GM19351 (cell line): ENCODE results near the gene NGF.
"Not testable (repeated sequence)": the region's sequence is repeated elsewhere in the genome, so short reads cannot be mapped to it uniquely, and the experiment has no call there.

Experiments used
- ATAC-seq: cut with Tn5 transposase; IDR thresholded peaks from one replicate; pipeline ENCODE4 v1.9.1; 2021; ENCODE audit warnings: mild to moderate bottlenecking, moderate library complexity; ENCODE audit not compliant: unreplicated experiment

Gene NGF

DNA sequence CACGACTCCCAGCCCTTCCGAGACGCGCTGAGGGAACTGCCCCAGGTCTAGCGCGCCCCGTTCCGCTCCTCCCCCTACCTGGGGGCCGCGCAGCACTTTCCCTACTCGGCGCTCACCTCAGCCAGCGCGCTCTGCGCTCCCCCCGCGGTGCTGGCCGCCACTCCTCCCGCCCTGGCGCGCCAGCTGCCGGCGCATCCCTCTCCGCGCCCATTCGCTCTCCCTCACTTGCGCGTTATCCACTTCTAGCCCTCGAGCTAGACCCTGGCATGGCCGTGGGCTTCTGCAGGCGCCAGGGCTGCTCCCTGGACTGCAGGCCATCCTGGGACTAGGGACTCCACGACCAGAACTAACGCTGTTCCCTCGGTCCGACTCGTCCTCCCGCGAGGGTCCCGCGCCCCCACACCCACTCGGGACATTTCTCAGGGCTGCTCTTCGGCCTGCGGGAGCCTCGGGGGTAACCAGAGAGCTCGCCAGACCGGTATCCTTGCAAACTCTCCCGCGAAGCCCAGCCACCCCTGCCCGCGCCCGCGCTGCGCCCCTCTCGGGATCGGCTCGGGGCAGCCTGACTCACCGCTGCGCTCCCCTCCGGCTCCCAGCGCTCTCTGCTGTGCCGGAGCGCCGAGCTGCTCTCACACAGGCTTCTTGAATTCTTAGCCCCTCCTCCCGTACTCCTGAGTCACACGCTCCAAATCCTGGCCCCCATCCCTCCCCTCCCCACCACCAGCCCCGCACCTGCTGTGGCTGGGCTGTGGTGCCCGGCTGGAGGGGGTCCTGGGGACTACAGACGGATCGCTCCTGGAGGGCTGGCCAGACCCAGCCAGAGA is at the start of gene NGF:
NGF (minus strand) TSS at position 617 of the 824 bp plus-strand sequence. CDS start 51,454 bp downstream, outside the sequence.
- no peak for ATAC-seq

DNA sequence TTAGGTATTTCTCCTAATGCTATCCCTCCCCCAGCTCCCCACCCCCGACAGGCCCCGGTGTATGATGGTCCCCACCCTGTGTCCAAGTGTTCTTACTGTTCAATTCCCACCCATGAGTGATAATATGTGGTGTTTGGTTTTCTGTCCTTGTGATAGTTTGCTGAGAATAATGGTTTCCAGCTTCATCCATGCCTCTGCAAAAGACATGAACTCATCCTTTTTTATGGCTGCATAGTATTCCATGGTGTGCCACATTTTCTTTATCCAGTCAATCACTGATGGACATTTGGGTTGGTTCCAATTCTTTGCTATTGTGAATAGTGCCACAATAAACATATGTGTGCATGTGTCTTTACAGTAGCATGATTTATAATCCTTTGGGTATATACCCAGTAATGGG is 45.4 kb upstream of the NGF start:
- not testable (repeated sequence) for ATAC-seq

DNA sequence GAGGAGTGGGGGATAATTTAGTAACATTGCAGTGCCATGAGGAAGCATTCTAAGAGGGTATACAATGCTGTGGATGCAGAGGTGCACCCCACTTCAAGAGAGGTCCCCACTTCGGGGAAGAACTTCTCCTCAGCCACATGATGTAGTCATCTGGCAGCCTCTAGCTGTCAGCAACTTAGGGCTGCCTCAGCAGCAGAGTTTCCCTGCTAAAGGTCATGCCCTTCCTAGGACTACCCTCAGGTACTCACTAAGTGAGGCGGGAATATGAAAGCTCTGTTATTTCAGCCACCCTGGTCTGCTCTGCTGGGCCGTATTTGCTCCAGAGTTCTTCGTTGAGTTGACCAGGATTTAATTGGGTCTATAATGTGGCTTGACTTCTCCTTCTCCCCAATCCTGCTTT is 41.9 kb upstream of the NGF start:
- no peak for ATAC-seq

DNA sequence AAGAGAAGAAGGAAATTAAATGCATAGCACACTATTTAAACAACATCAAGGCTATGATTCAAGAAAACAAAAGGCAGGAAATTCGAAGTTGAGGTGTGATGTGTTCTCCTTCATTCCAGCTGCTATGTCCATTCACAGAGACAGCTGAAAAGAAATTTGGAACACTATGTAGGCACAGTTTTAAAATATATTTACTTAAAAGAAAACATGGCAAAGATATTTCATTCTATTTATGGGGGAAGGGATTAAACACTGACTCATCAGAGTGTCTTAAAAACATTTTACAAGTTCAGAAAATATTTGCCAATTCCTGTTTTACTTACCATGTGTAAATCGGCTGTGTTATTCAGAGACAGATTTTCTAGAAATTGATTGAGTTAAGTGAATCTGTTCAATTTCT is 39.4 kb upstream of the NGF start:
- ATAC-seq: no peak

DNA sequence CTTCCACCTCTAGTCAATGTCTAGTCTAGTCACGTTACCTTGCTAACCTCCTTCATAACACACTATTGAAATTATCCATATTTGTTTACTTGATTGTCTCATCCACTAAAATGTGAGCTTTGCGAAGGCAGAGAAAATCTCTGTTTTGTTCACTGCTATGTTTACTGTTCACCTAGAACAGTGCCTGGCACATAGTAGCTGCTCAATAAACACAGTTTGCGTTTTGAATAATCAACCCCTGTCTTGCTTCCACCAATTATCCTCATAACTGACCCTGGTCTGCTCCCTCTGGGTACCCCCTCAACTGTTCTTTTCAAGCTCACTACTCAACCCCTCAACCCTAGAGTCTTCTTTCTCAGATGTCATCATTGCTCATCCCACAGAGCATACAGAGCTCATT is 36.5 kb upstream of the NGF start:
- ATAC-seq: no peak

DNA sequence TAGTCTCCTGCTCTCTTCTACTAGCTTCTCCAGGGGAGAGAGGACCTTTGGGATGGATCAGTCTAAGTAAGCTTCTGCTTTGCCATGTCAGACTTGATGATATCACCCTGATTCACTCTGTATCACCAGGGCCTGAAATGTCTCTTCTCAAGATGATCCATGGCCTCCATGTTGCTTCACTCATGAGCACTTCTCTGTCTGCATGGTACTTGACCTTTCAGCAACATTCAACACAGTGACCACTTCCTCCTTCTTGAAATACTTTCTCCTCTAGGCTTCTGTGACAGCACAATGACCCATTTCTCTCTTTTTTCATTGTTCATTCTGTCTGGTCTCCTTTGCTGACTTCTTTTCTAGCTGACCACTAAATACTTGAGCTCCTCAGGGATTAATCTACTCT is 35.3 kb upstream of the NGF start:
- ATAC-seq: no peak

DNA sequence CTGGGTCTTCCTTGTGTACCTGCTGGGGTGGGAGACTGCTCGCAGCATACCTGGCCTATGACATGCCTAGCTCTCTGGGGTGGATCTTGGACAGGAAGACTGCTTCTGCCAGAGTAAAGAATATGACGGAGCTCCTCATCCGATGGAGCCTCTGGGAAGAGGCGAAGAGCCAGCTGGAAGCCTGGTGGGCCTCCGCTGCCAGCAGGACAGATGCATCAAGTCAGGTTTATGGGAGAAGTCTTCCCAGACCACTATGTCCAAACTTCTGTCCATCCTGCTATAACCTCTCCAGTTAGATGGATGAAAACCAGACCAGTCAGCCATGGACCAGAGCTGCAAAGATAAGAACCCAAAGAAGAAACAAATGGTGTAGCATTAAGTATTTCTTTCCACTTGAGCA is 27.7 kb upstream of the NGF start:
- no peak for ATAC-seq

DNA sequence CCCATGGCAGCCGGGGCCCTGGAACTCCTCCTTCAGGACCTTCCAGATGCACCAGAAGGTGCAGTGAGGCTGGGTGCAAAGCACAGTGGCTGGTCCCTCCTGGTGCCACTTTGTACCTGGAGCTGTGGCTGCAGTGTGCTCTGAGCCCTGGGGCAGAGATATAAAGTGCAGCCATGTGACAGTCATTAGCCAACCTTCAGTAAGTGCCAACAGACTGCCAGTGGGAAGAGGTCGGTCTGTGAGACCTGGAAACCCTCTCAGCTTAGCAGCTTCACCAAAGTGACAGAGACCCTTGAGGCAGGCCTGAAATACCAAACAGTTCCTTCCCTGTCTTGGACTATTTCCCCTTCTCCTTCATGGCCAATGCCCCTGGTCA is 26.7 kb upstream of the NGF start:
- no peak for ATAC-seq

DNA sequence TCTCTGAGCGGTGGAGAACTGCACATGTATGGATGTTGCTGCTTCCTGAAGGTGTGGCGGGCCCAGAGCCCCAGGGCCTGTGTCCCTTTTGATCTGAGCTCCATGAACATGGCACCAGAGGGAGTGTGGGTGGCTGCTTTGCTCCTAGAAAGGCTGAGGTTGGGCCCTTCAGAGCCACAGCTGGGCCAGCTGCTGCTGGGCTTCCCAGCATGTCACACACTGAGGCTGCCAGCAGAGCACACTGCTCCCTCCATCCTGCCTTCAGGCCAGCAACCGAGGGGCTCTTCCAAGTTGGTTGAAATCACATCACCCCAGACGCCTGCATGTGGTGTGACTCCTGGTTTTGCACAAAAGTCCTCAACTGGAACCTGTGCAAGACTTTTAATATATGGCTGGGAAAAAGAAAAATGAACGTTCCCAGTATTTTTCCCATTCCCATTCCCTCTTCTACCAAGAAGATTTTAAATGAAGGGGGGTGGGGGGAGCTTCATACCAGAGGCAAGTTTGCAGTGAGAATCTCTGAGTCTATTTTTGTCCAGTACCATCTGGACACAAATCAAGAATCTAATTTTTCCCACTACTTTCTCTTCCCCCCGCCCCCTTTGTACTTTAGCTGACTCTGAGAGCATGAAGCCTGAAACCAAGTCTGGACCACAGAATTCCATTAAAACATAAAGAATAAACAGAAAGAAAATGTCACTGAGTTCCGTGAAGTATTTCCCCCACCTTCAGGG is 26.2 kb upstream of the NGF start:
- ATAC-seq: no peak

DNA sequence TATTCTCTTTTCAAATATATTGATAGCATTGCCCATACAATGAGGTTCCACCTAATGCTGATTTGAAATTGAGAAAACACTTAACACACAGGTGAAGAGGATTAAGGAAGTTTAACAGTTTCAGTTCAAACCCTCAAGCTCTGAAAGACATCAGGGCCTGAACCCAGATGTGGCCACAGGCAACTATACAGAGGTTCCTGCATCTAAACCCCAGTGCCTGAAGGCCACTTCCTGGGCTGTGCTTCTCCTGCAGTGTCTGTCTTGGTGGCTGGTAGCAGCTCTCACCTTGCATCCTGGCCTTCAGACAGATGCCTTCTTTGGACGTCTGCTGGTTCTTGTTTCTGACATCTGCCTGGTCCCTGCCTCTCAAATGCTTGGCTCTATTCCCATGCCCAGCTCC is 25.1 kb upstream of the NGF start:
- no peak for ATAC-seq

DNA sequence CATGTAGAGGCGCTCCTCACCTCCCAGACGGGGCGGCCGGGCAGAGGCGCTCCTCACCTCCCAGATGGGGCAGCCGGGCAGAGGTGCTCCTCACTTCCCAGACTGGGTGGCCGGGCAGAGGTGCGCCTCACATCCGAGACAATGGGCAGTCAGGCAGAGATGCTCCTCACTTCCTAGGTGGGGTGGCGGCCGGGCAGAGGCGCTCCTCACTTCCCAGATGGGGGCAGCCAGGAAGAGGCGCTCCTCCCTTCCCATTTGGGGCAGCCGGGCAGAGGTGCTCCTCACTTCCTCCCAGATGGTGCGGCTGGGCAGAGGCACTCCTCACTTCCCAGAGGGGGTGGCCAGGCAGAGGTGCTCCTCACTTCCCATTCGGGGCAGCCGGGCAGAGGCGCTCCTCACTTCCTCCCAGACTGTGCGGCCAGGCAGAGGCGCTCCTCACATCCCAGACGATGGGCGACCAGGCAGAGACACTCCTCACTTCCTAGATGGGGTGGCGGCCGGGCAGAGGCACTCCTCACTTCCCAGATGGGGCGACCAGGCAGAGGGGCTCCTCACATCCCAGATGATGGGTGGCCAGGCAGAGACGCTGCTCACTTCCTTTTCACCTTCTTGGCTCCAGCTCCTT is 22.6 kb upstream of the NGF start:
- ATAC-seq: not testable (repeated sequence)

DNA sequence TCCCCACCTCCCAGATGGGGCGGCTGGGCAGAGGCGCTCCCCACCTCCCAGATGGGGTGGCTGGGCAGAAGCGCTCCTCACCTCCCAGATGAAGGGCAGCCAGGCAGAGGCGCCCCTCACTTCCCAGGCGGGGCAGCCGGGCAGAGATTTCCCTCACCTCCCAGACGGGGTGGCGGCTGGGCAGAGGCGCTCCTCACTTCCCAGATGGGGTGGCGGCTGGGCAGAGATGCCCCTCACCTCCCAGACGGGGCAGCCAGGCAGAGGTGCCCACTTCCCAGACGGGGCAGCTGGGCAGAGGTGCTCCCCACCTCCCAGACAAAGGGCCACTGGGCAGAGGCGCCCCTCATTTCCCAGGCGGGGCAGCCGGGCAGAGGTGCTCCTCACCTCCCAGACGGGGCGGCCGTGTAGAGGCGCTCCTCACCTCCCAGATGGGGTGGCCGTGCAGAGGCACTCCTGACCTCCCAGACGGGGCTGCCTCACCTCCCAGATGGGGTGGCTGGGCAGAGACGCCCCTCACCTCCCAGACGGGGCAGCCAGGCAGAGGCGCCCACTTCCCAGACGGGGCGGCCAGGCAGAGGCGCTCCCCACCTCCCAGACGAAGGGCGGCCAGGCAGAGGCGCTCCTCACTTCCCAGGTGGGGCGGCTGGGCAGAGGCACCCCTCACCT is 21.9 kb upstream of the NGF start:
- ATAC-seq: not testable (repeated sequence)

DNA sequence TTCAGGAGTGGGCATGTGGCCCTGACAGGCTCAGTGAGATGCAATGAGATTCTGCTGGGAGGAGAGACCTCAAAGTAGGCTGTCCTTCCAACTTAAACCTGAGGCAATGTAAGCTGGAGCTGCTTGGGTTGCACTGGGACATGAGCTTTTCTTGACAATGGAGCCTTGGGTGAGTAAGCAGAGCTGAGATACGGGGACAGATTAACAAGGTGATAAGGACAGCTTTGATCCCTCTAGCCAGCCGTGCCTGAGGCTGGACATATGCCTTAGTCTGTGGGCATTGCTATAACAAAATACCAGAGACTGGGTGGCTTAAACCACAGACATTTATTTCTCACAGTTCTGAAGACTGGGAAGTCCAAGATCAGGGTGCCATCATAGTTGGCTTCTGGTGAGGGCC is 18.3 kb upstream of the NGF start:
- ATAC-seq: no peak

DNA sequence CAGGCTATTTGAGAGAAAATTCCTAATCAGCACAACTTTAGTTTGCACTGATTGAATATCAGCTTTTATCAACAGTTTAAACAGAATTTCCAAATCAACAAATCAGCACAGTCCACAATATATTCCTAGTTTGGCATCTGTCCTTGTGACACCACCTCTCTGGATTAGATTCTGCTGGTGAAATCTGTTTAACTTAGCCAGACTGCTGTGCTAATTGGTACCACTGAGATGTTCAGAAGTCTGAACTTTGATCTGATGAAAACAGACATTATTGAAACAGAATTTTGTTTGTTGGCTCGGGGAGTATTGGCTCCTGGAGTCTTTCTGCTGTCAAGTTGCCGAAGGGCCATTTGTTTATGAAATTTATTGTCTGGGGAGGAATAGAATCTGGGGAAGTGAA is 17.0 kb upstream of the NGF start:
- ATAC-seq: no peak

DNA sequence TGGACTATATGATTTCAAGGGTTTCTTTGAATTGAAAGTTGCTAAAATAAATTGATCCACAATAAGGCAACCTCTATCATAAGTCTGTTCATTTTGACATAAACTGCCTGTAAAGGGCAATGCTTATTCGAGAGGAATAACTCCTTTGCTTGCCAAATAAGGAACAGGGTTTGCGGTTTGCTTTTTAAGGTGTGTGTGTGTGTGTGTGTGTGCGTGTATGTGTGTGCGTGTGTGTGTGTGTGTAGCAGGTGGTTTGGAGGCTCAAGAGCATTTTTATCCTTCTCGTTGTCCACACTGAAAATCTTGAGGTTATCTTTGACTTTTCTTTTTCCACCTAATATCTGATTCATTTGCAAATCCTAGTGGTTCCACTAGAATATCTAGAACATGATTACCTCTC is 13.1 kb upstream of the NGF start:
- no peak for ATAC-seq

DNA sequence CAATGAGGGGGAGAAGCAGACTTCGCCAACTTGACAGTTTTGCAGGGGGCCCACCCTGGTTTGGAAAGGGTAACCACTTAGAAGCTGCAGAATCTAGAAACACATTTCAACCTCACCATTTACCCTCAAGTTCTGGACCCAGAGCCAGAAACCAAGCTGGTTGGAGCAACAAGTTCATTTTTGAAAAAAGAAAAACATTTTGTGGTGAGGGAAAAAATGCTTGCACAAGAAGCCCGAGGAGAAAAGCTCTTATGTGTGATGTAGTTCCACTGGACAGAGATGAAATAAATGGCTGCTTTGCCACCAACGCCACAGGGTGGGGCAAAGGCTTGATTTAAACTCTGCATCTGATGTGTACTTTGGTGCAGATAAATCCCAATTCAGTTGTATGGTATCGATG is 10.6 kb upstream of the NGF start:
- no peak for ATAC-seq

DNA sequence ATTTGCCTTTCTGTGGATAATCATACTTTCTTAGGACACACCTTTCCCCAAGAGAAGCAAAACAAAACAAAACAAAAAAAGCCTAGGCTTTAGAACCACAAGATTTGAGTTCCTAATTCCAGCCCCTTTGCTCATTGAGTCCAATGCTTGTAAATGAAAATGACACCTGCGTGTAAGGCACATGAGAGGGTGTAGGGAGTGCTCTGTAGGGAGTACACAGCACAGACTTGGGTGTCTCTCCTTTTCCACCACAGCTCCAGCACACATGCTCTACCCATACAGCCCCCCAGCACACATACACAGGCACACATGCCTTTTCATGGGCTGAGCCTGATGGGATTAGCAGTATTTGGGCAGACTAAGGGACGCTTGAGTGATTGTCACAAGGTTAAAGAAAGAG is 9.2 kb upstream of the NGF start:
- no peak for ATAC-seq

DNA sequence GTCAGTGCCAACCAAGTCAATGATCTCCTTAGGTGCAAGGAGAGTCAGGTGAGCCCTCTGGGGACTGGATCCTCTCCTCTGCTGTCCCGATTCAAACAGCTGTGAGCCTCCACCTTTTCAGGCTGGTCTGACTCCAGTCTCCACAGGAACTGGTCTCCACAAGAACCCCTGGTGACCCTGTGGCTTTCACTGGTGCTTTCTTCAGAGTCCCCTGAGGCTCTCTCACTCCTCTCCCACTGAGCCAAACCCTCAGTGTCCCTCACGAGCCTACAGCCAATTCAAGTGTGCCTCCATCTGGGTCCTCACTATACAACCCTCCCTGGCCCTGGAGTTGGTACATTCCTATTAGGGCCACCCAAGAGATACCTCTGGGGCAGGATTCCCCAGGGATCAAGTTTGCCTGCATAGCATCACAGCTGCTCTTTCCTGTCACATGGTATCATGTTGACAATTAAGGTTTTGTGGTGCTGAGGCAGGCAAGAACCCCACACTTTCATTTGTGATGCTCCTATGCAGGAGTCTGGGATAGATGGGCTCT is 5.2 kb upstream of the NGF start:
- no peak for ATAC-seq

DNA sequence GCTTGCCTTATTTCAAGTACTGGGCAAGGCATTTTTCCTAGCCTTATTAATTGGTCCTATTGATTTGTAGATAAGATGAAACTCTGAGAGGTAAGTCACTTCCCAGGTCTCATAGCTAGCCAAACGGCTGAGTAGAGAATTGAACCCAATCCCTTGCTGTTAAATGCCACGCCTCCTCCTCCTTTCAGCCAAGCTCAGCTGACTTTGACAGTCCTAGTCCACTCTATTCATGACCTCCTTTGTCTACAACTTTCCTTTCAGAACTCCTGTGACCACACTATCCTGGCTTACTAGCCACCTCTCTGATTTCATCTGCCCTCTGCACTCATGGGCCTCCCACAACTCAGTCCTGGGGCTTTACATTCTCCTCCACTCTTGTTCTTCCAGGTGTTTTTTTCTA is 3.9 kb upstream of the NGF start:
- no peak for ATAC-seq

DNA sequence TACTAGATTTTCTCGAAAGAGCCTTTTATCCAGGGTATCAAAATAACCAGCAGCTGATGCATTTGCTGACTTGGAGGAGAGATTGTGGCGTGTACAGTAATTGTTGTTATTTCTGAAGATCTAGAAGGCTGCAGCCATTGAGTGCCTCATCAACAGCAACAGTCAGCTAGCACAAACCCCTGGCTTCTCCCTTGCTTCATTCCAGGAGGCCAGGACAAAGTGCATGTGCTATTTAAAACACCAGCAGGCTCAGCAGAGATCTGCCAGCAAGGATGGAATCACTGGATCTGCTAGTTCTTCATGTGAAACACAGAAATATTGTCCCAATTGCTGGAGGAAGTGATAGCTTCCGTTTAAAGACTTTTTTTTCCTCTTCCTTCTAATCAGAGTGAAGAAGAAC is 2.8 kb upstream of the NGF start:
- ATAC-seq: no peak

DNA sequence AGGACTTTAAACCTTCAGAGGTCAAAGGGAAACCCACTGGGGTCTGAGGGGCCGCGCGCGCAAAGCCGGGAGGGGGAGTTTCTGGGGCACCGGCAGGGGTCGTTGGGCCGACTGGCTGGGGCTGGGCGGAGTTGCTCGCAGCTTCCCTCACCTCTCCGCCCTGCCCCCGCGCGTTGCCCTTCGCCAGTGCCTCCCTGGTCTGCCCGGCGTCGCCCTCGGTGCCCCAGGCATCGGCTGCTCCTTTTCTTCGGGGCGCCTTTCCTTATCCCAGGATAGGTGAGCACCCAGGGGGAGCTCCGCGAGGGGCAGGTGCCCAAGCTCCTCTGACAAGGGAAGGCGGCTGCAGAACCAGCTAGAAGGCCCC is 390 bp upstream of the NGF start:
- ATAC-seq: no peak
